ENCODE results near the gene MYO1H.

The MYO1H gene

DNA sequence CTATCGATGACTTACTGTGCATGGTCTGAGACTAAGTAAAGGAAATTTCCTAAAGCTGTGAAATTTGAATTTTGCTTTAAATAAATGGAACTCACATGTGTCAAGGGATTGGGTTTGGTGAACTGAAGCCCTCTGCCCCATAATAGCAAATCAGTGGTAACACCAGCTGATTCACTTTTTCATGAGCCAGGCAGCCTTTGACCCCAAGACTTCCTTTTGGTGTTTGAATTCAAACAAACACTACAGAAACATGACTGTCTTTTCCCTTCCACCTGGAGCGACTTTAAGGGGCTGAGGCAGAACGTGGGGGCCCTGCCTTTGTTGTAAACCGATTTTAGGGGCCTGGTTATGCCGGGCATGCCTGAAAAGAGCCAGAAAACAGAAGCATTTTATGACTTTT, 100.6 kb downstream of the MYO1H start:
- DNase-seq (ENCODE audit: low spot score) = no peak

GRCh38 chr12:109448707-109449390, 101.1 kb downstream of the MYO1H start:
- DNase-seq (ENCODE audit: low spot score) = no peak

- no peak for DNase-seq (ENCODE audit: low spot score)
Observed at GRCh38 chr12:109449845-109450532, 102.3 kb downstream of the MYO1H start.

GRCh38 chr12:109450980-109451379, 103.3 kb downstream of the MYO1H start:
- no peak for DNase-seq (ENCODE audit: low spot score)

DNA sequence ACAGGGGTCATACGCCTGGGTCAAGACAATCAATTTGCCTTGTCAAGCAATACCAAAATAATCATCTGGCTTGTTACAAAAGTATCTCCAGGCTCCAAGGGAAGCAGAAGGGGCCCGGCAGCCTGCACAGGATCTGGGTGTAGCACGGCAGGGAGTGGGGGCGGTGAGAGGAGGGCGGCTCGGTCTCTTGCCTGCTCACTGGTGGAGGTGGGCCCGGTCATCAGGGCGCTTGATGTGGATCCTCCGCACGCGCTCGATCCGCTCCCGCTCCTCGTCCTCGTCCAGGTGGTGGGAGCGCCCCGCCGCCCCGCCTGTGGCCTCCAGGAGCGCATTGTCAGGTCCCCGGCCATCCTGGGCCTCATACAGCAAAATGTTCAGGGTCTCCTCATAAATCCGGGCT, 103.7 kb downstream of the MYO1H start:
- no peak for DNase-seq (ENCODE audit: low spot score)

DNA sequence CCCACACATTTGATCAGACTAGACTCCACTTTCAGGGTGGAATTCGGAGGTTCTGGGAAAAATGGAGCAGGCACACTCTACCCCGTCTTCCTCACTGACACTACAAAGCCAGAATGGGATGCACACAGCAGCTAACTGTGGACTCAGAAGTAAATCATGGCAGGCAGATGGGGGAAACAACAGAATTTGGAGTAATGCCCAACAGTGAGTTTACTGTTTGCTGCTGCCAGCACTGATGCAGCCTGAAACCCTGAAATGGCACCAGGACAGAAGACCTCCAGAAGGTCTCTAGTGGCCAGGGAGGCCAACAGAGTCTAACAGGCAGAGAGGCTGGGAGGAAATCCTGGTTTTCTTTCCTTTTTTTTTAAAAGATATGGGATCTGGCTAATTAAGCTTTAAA, 104.8 kb downstream of the MYO1H start:
- no peak for DNase-seq (ENCODE audit: low spot score)

- peak; percentile 71 for DNase-seq (ENCODE audit: low spot score)
Observed at GRCh38 chr12:109455706-109456105, 108.0 kb downstream of the MYO1H start.

DNA sequence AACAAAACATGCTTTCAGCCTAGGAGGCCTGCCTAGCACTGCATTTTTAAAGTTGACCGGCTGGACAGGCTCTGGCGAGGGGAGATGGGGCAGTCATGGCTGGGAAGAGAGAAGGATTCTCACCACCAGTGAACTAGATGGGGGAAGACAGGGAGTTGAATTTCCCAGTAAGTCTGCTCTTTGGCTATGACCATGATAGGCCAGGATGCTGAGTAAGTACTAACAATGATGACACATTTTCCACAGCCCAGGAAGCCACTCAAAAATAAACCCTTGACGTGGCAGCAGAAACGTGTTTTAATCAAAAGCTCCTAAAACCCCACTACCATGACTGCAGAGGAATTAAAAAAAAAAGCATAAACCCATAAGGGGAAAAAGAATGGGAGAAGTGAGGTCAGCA, 110.4 kb downstream of the MYO1H start:
- peak; percentile 22 for DNase-seq (ENCODE audit: low spot score)

DNA sequence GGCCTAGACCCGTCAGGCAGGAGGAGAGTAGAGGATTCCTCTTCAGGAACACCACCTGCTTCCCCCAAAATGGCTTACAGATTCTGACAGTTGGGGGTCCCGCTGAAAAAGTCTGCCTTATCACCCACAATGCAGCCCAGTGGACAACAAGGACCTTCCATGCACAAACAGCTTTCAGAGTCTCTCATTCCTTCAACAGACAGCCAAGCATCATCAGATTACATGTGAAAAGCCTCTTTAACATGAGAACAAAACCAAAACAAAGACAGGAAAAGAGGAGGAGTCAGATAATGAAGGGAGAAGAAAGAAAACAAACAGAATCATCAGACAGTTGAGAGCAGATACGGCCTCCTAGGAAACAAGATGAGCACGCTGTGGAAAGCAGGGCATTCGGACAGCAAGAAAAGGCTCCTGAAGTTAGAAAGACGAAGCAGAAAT, 111.1 kb downstream of the MYO1H start:
- no peak for DNase-seq (ENCODE audit: low spot score)

DNA sequence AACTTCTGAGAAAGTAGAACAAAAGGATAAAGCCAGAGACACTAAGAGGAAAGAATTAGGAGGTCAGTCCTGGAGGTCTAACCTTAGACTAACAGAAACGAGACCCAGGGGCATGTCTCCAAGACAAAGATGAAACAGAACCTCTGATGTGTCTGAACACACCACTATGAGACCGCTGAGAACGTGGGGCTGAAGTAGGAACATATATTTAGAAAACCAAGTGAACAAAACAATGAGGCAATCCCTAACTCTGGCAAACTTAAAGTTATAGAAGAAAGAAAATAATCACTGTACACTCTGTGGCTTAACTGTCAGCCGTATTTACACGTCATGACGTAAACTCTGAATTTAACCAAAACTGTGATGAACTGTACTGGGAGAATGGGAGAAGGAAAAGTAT, 111.5 kb downstream of the MYO1H start:
- no peak for DNase-seq (ENCODE audit: low spot score)

- no peak for DNase-seq (ENCODE audit: low spot score)
Observed at GRCh38 chr12:109460538-109460937, 112.8 kb downstream of the MYO1H start.

GRCh38 chr12:109461049-109461845, 113.5 kb downstream of the MYO1H start:
- peak; percentile 67 for DNase-seq (ENCODE audit: low spot score)

DNA sequence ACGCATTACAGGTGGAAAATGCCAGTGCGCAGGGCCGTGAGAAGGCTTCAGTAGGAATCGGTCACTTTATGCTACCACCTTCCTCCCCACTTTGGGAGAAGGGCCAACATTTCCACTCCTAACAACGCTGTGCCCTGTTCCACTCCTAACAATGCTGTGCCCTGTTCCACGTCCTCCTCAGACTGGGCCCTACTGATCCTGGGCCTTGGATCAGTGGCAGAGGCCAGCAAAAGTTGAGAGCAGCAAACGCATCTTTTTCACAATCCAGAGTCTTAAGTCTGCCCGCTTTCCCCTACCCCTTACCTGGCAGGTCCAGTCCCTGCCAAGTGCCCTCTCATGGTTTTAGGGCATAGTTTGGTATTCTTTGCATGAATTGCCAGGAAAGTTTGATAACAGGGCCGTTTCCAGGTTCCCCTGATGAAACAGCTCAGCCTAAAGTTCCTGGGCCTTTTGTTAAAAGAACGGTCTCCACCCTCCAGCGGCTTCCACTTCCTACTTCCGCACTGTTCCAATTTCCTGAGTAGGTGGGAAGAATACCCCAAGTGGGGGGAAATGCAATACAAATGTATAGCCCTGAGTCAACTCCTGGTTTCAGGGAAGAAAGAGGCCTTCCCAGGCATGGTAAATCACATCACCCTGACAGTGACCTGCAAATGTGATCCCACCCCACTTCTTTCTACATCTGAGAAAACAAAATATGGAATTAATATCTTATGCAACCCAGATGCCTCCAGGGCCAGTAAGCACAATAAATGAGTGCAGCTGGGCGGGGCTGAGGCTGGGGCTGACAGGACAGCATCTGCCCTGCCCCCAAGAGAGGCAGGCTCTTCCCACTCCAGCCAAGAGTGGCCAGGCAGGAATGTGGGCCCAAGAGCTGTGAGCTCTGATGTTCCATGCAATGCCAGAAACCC, 114.4 kb downstream of the MYO1H start:
- peak; percentile 72 for DNase-seq (ENCODE audit: low spot score)

DNA sequence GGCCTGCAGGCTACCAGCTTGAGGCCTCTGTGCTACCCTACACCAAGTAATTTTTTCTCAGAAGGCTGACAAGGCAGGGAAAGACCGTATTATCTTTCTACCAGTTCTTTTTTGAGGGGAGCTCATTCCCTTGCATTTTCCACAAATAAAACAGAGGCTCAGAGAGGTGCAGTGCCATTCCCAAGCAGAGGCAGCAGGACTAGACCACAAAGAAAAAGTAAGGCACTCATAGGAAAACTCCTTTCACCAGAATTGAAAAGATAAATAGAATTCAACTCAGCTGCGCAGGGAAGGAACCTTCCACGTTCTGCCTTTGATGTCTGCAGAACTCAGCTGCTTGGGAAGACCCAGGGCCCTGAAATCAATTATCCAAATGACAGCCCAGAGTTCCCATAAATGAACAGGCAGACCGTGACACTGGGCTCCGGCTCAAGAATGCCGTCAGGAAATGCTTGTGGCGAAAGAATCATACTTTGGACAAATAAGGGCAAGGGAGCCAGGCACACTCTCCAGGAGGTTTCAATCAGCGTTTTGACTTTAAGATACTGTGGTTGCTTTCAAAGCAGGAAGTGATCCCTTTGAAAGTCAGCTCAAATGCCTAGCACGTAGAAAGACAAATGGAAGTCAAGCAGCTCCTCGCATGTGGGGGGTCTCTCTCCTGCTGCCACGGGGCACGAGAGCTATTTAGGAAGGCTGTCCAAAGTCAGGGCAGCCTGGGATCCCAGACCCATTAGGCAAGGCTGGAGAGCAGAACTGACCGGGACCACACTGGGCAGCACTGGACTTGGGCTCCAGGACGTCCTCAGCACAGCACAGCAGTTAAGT, 115.4 kb downstream of the MYO1H start:
- peak; percentile 93 for DNase-seq (ENCODE audit: low spot score)

- no peak for DNase-seq (ENCODE audit: low spot score)
Observed at GRCh38 chr12:109463756-109464155, 116.1 kb downstream of the MYO1H start.

DNA sequence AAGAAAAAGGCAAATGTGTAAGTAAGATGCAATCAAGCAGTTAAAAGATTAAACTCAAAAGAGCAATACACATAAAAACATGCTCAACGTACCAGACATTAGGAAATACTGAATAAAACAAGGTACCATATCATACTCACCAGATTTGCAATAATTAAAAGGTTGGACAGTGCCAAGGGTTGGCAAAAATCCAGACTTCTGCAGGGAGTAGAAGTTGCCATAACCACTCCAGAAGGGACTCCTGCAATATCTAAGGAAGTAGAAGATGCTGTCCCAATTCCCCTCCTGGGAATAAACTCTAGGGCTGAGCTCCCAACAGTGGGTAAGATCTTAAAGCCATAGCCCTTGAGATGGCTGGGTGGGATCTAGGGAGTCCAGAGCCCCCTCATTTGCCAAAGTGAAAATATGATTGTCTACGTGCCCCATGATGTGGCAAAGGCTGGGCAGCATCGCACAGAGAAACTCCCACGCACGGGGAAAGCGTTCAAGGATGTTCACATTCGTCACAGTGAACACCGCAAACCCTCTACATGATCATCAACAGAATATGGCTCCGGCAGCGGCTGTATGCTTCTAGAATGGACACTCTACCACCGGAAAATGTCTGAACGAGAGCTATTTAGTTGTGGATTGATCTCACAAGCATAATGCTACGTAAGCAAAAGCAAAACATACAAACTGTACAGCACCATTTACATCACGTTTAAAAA, 117.1 kb downstream of the MYO1H start:
- no peak for DNase-seq (ENCODE audit: low spot score)

DNA sequence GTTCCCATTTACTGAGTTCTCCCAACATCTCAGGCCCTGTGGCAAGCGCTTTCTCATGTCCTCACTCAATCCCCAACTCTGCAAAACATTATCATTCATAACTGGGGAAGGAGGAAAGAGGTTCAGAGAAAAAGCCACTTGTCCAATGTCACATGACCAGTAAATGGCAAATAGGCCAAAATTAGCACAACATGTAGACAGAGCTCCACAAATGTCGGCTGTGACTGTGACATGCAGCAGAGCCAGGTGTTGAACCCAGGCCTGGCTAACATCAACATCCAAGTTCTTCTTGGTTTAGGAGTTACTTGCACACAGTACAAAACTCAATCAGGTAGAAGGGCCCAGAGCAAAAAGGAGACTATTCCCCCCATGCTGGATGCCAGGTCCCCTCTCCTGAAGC, 118.6 kb downstream of the MYO1H start:
- DNase-seq (ENCODE audit: low spot score) = no peak

DNA sequence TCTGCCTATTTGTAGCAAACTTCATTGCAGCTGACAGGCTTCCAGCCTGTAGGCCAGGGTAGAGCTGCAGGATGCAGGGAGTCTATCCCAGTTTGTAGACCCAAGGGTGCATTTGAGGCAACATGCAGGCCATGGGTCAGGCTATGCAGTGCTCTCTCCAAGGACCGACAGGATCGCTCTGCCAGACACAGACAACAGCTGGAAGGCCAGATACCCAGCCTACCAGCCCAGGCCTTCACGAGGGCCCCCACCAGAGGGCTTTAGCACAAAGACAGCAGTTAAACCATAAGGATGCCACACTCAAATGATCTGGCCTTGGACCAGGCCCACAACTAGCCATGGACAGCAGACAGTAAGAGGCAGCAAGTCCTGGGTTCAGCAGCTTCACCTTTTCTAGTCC, 119.1 kb downstream of the MYO1H start:
- no peak for DNase-seq (ENCODE audit: low spot score)

- DNase-seq (ENCODE audit: low spot score) = no peak
Observed at GRCh38 chr12:109467978-109468676, 120.4 kb downstream of the MYO1H start.

GRCh38 chr12:109469517-109469916, 121.8 kb downstream of the MYO1H start:
- no peak for DNase-seq (ENCODE audit: low spot score)
